Mammary epithelial cell (primary cell): ENCODE data around the gene MSI2.

Source experiments
- CTCF ChIP-seq, 2 donors: IDR thresholded peaks in 1 of 2; conservative IDR thresholded peaks in 1 of 2; 2 replicates each; pipeline ENCODE4 v1.5.1; 2011 to 2012; ENCODE audit warnings: inconsistent platforms in 2 of 2, low read length in 2 of 2, mild to moderate bottlenecking in 2 of 2, control low read depth in 1 of 2, low read depth in 1 of 2; ENCODE audit not compliant: insufficient read depth in 1 of 2; ENCODE audit errors: extremely low read depth in 1 of 2
- EZH2 ChIP-seq: IDR thresholded peaks from 2 replicates; pipeline ENCODE4 v1.6.1; 2012; ENCODE audit warnings: low read length, inconsistent platforms, borderline replicate concordance

- no peak for TF ChIP-seq EZH2
- no peak for TF ChIP-seq CTCF (conservative IDR thresholded peaks at IDR 0.05 in 1 of 2, IDR thresholded peaks at IDR 0.05 in 1 of 2; ENCODE audit: extremely low read depth in 1 of 2, insufficient read depth in 1 of 2, low read depth in 1 of 2, low read length in 2 of 2)
Measured at GRCh38 chr17:57550016-57550415, 293.7 kb downstream of the MSI2 start.
